Right cardiac atrium (tissue), 5 donors: ENCODE measurements around the gene ESRRB. TPM values are rescaled to one million over a fixed set of nuclear protein-coding genes. Genes with fewer than 3 reads are reported as not detected.
A peak's percentile ranks its signal among the peaks of the same experiment; 100 is the strongest.

ENCODE experiments used
- ATAC-seq, 2 donors: fragments of 200-7000 bp; cut with Tn5 transposase; one replicate each; pipeline versions ENCODE4 v1.8.0 to v1.9.1; 2020; ENCODE audit warnings: moderate library complexity in 2 of 2, mild to moderate bottlenecking in 1 of 2
- DNase-seq, 3 donors: peaks; one replicate each; pipeline ENCODE4 v3.0.0-alpha.2; 2020
- H3K27ac ChIP-seq: one replicate; pipeline ENCODE4 v1.5.1; 2013; ENCODE audit warnings: mild to moderate bottlenecking, low read length, control low read depth, moderate library complexity
- H3K27me3 ChIP-seq: one replicate; pipeline ENCODE4 v1.6.1; 2013; ENCODE audit not compliant: control insufficient read depth, insufficient read depth
- H3K4me1 ChIP-seq: one replicate; pipeline ENCODE4 v1.6.1; 2013; ENCODE audit warnings: low read length; ENCODE audit not compliant: control insufficient read depth, insufficient read depth
- H3K4me3 ChIP-seq: one replicate; pipeline ENCODE4 v1.5.1; 2013; ENCODE audit warnings: low read length, control low read depth
- H3K9me3 ChIP-seq: one replicate; pipeline ENCODE4 v1.6.1; 2013; ENCODE audit warnings: low read length; ENCODE audit not compliant: control insufficient read depth
- WGBS: extraction: QIAGEN DNeasy Blood & Tissue Kit; methylation state at CpG from one replicate; pipeline ENCODE4 v1.1.7; 2013; 5-methylcytosine and 5-hydroxymethylcytosine counted together
- intact Hi-C, 4 donors: fragments of 100-400 bp; cut with DNase I; formaldehyde crosslinking; loops; one replicate each; pipeline versions ENCODE4 v1.11.0 to v1.14.0; 2022 to 2023
- polyA plus RNA-seq: library from polyadenylated mRNA; stranded (reverse); fragments of 200-250 nt; gene quantifications from one replicate; pipeline ENCODE4 v1.2.3, GENCODE V29; 2013
- total RNA-seq, 4 donors: library from RNA; stranded (reverse); fragmentation: NEBNext Ultra II Directional; extraction: Animal tissue kit (Norgen Biotek cat#: 25700); gene quantifications; one replicate each; pipeline ENCODE4 v1.2.1, GENCODE V29; 2021
- donor health status: healthy with polysubstance abuse.
- donor health status: DM: no; HTN: yes; CAD: no.
- donor health status: DM: no; HTN: no; CAD: no.
- donor health status: DM: no; HTN: yes; CAD: no; lungs with severe emphysema.
- donor health status: DM: yes; HTN: yes; CAD: no.

Gene ESRRB
- total and polyA plus RNA-seq, 5 donors, result 7.2 to 10.3 (median 8.7) TPM

DNA sequence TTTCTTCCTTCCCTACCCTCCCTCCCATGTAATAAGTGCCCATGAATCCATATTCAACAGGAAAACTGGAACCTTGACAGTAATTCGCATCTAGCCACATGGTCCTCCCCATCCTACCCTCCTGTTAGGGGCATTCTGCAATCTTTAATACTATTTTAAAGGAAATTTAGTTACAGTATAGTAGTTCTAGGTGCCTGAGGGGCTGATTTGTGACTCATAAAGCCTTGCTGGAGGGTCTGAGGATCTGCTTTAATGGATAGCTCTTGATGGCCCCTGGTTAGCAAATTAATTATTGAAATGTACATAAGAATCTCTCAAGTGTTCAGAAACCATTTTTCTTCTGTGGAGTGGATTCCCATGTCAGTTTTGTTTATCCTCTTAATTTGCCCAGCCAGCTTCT is 54.1 kb downstream of the ESRRB start:
- no peak for ATAC-seq
- WGBS, result 81% methylated on average over 1 of the region's 1 CpG
- H3K4me3 ChIP-seq, result no peak overlapping the region
- no peaks in the 10 kb centered on the region for H3K27me3 ChIP-seq
- H3K9me3 ChIP-seq, result no peaks in the 10 kb centered on the region
- no peaks in the 10 kb centered on the region for H3K4me1 ChIP-seq
- H3K27ac ChIP-seq, result no peak overlapping the region
- no peak for DNase-seq
- intact Hi-C loops, result no loop called here

- WGBS, result 81% methylated on average over 4 of the region's 4 CpGs
- DNase-seq, result no peak
- Histone ChIP-seq H3K9me3 (no peaks in the 10 kb centered on the region), H3K27me3 (no peaks in the 10 kb centered on the region), H3K4me3 (no peak overlapping the region), H3K4me1 (no peaks in the 10 kb centered on the region), H3K27ac (no peak overlapping the region)
- intact Hi-C loops, result no loop called here
- ATAC-seq, result no peak
Observed at GRCh38 chr14:76430475-76430980, 54.6 kb downstream of the ESRRB start.

DNA sequence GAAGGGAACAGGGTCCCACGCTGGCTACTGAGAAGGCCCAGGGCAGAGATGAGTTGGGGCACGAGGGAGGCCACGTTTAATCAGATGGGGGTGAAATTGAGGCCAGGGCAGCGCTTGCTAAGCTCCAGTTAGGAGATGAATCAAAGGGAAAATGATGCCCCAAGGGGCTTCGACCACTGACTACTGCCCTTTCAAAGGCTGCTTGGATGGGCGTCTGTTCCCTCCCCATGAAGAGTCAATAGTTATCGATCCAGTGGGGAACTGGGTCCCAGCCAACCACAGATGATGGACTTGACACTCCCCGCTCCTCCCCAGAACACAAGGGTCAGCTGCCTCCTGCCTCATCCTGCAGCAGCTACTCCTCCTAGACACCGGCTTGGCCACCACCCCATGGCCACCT is 55.6 kb downstream of the ESRRB start:
- 76% methylated on average over 9 of the region's 9 CpGs for WGBS
- H3K9me3 ChIP-seq, result no peaks in the 10 kb centered on the region
- H3K27ac ChIP-seq, result no peak overlapping the region
- no peaks in the 10 kb centered on the region for H3K4me1 ChIP-seq
- DNase-seq, result no peak
- ATAC-seq, result no peak
- H3K4me3 ChIP-seq, result no peak overlapping the region
- no peaks in the 10 kb centered on the region for H3K27me3 ChIP-seq
- intact Hi-C loops, result no loop called here

GRCh38 chr14:76432827-76433752 is 57.2 kb downstream of the ESRRB start:
- no peak overlapping the region for H3K27ac ChIP-seq
- intact Hi-C loops, result no loop called here
- H3K4me1 ChIP-seq, result no peaks in the 10 kb centered on the region
- ATAC-seq (no peak), DNase-seq (no peak)
- no peak overlapping the region for H3K4me3 ChIP-seq
- H3K27me3 ChIP-seq, result no peaks in the 10 kb centered on the region
- no peaks in the 10 kb centered on the region for H3K9me3 ChIP-seq
- WGBS, result 71% methylated on average over 13 of the region's 13 CpGs

DNA sequence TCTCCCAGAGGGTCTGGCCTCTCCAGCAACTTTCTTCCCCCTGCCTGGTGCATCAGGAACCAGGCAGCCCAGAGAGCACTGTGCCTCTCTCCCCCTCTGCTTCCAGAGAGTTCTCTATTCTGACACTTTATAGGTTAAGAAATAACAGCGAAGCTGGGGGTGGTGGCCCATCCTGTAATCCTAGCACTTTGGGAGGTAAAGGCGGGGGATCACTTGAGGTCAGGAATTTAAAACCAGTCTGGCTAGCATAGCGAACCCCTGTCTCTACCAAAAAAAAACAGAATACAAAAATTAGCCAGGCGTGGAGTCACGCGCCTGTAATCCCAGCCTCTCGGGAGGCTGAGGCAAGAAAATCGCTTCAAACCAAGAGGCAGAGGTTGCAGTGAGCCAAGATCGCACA is 58.3 kb downstream of the ESRRB start:
- no peaks in the 10 kb centered on the region for H3K27me3 ChIP-seq
- no peak overlapping the region for H3K4me3 ChIP-seq
- intact Hi-C loops, result no loop called here
- WGBS, result 84% methylated on average over 9 of the region's 9 CpGs
- H3K27ac ChIP-seq, result no peak overlapping the region
- no peaks in the 10 kb centered on the region for H3K9me3 ChIP-seq
- no peak for ATAC-seq
- no peak for DNase-seq
- H3K4me1 ChIP-seq, result no peaks in the 10 kb centered on the region

GRCh38 chr14:76439237-76439775 is 63.4 kb downstream of the ESRRB start:
- no peaks in the 10 kb centered on the region for H3K27me3 ChIP-seq
- H3K27ac ChIP-seq, result no peak overlapping the region
- DNase-seq (no peak), ATAC-seq (peak in 1 of 2 donors; percentile 22)
- H3K4me3 ChIP-seq, result no peak overlapping the region
- 96% methylated on average over 33 of the region's 33 CpGs for WGBS
- H3K4me1 ChIP-seq, result no peaks in the 10 kb centered on the region
- intact Hi-C loops, result no loop called here
- no peaks in the 10 kb centered on the region for H3K9me3 ChIP-seq

DNA sequence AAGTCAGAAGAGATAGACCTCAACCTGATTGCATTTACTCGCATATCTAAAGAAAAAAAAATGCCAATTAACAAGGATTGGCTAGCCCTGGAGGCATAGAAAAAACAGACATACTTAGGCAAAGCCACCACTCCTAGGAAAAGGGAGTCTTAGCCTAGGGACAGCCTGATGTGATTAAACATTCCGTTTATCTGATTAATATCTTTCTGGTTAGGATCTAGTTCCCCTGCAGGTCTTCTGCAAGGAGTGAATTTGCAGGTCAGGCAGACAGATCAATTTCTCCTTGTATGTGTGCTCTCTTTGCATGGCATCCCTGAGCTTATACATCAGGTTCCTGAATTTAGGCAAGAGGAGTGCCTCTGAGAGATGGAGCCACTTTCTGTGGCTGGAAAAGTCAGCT is 70.5 kb downstream of the ESRRB start:
- DNase-seq, result no peak
- H3K4me3 ChIP-seq, result no peak overlapping the region
- ATAC-seq, result no peak
- H3K27me3 ChIP-seq, result no peaks in the 10 kb centered on the region
- H3K9me3 ChIP-seq, result no peaks in the 10 kb centered on the region
- intact Hi-C loops, result no loop called here
- H3K4me1 ChIP-seq, result no peaks in the 10 kb centered on the region
- H3K27ac ChIP-seq, result no peak overlapping the region
- 70% methylated on average over 2 of the region's 2 CpGs for WGBS

DNA sequence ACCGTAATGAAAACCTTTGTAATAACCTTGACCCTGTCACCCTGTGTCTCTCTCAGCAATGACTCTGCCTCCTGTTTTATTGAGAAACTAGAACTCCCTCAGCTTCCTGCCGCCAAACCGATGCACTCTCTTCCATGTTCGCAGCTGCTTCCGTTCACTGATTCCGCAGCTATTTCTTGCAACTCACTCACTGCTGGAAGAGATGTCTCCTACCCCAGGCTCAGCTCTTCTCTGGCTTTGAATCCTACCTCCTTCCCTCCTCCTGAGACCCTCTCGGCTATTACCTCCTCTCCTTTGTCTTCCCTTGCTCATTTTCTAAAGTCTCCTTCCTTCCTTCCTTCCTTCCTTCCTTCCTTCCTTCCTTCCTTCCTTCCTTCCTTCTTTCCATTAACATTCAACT is 71.0 kb downstream of the ESRRB start:
- no peaks in the 10 kb centered on the region for H3K4me1 ChIP-seq
- ATAC-seq (no peak), DNase-seq (no peak)
- H3K4me3 ChIP-seq, result no peak overlapping the region
- H3K27me3 ChIP-seq, result no peaks in the 10 kb centered on the region
- 68% methylated on average over 7 of the region's 7 CpGs for WGBS
- H3K9me3 ChIP-seq, result no peaks in the 10 kb centered on the region
- H3K27ac ChIP-seq, result no peak overlapping the region
- intact Hi-C loops, result no loop called here

DNA sequence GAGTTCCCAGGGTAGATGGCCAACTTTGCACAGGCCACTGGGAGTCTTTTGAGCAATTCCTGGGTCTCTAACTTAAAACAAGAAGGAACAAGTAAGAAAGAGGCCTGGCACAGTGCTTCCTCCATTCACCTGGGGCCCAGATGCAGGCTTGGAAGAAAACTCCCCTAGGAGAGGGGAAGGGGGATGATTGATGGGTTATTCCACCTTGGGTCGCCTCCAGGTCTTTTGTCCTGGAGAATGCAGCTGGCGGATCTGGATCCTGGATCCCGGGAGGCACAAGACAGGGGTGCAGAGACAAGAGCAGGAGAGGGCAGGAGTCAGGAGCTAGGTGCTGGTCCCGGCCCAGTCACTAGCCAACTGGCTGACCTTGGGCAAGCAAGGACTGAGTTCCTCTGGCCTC is 74.5 kb downstream of the ESRRB start:
- no peaks in the 10 kb centered on the region for H3K27me3 ChIP-seq
- H3K27ac ChIP-seq, result no peak overlapping the region
- WGBS, result 76% methylated on average over 4 of the region's 4 CpGs
- H3K9me3 ChIP-seq, result no peaks in the 10 kb centered on the region
- DNase-seq, result no peak
- H3K4me3 ChIP-seq, result no peak overlapping the region
- no peaks in the 10 kb centered on the region for H3K4me1 ChIP-seq
- ATAC-seq, result no peak
- intact Hi-C loops, result loop anchor here in 1 of 4 donors (10.0 kb wide), 1 partner anchor 194 kb away; no protein-coding TSS in a partner anchor

GRCh38 chr14:76456200-76456599 is 80.3 kb downstream of the ESRRB start:
- ATAC-seq (peak; percentile 35 to 54), DNase-seq (peak in 1 of 3 donors; percentile 19)
- intact Hi-C loops, result loop anchor here in 3 of 4 donors (2.0 to 10.0 kb wide), 3 partner anchors 189 to 191 kb away; no protein-coding TSS in a partner anchor
- no peak overlapping the region for H3K27ac ChIP-seq
- H3K4me1 ChIP-seq, result no peaks in the 10 kb centered on the region
- no peak overlapping the region for H3K4me3 ChIP-seq
- 45% methylated on average over 2 of the region's 2 CpGs for WGBS
- no peaks in the 10 kb centered on the region for H3K27me3 ChIP-seq
- H3K9me3 ChIP-seq, result no peaks in the 10 kb centered on the region

GRCh38 chr14:76456891-76457586 is 81.1 kb downstream of the ESRRB start:
- H3K4me1 ChIP-seq, result no peaks in the 10 kb centered on the region
- H3K27ac ChIP-seq, result no peak overlapping the region
- no peak for ATAC-seq
- H3K27me3 ChIP-seq, result no peaks in the 10 kb centered on the region
- intact Hi-C loops, result loop anchor here in 3 of 4 donors (2.0 to 10.0 kb wide), 3 partner anchors 188 to 190 kb away; no protein-coding TSS in a partner anchor
- no peak for DNase-seq
- H3K4me3 ChIP-seq, result no peak overlapping the region
- 74% methylated on average over 9 of the region's 9 CpGs for WGBS
- no peaks in the 10 kb centered on the region for H3K9me3 ChIP-seq
